Spinal cord (tissue), 10 donors: ENCODE data around the gene SLC7A6. TPM values are rescaled to one million over a fixed set of nuclear protein-coding genes. Genes with fewer than 3 reads are reported as not detected.

Source experiments
- DNase-seq, 6 donors: peaks; one replicate each; pipeline versions ENCODE4 v3.0.0 to v3.0.0-alpha.2; 2013 to 2015; ENCODE audit warnings: low spot score in 6 of 6, low read depth in 4 of 6
- H3K27ac ChIP-seq: one replicate; pipeline ENCODE4 v1.5.1; 2013; ENCODE audit warnings: low read depth, low read length, control low read depth
- H3K27me3 ChIP-seq: one replicate; pipeline ENCODE4 v1.6.1; 2013; ENCODE audit warnings: low read length; ENCODE audit not compliant: control insufficient read depth, insufficient read depth
- H3K36me3 ChIP-seq: one replicate; pipeline ENCODE4 v1.6.1; 2013; ENCODE audit warnings: low read length; ENCODE audit not compliant: control insufficient read depth, insufficient read depth
- H3K4me1 ChIP-seq: one replicate; pipeline ENCODE4 v1.6.1; 2013; ENCODE audit warnings: low read length; ENCODE audit not compliant: control insufficient read depth, insufficient read depth
- H3K4me3 ChIP-seq: one replicate; pipeline ENCODE4 v1.5.1; 2013; ENCODE audit warnings: low read depth, low read length, control low read depth
- H3K9me3 ChIP-seq: one replicate; pipeline ENCODE4 v1.6.1; 2013; ENCODE audit warnings: low read length; ENCODE audit not compliant: control insufficient read depth, insufficient read depth
- WGBS: methylation state at CpG from one replicate; pipeline ENCODE4 v1.1.5; 2013; ENCODE audit warnings: missing lambda C conversion rate; ENCODE audit not compliant: insufficient coverage; 5-methylcytosine and 5-hydroxymethylcytosine counted together
- polyA plus RNA-seq, 2 donors: library from polyadenylated mRNA; unstranded; fragments of 120-200 nt; gene quantifications; one replicate each; pipeline ENCODE4 v1.2.1, GENCODE V29; 2013; ENCODE audit not compliant: insufficient read length in 2 of 2
- total RNA-seq, 2 donors: library from RNA; depleted of rRNA in 1 of 2; stranded (reverse); fragments of 120-200 nt in 1 of 2; fragments of >200 nt in 1 of 2; gene quantifications; one replicate each; pipeline versions ENCODE4 v1.2.3 to v1.2.4, GENCODE V29; 2013 to 2014
- donor health status: healthy.

The SLC7A6 gene
- total and polyA plus RNA-seq, 4 donors = 20.2 to 28.3 (median 24.0) TPM

DNA sequence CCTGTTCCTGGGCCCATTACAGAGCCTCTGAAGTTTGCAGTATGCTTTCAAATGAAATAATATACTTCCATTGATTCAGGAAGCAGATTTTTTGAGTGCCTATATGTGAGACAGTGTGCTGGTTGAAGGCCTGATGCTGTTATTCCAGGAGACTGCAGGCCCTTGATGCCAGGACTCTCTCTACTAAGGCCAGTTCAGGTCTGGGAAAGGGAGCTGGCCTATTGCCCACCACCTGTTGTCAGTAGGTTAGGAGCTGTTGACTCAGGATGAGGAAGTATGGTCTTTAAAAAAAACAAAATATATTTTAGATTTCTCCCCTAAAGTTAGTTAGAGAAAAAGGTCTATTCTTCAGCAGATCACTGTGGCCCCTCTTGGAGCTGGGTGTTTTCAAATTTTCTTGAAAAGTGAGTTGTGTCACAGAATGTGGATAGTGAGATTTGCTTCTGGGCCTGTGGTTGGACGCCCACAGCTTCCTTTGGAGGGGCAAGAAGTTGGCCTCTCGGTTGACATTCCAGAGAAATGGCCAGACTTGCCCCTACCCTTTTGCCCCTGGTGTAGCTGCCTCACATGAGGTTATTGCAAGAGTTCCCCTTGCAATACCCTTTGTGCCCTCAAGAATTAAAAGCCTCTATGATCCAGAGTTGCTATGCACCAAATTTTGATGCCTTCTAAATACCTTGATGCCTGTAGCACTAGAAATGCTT, 36.3 kb upstream of the SLC7A6 start:
- no peaks in the 10 kb centered on the region for H3K27me3 ChIP-seq
- H3K36me3 ChIP-seq = peaks cover 26% of the 10 kb centered on the region
- DNase-seq = no peak
- no peak overlapping the region for H3K27ac ChIP-seq
- WGBS = 71% methylated on average over 2 of the region's 2 CpGs
- H3K9me3 ChIP-seq = no peaks in the 10 kb centered on the region
- H3K4me3 ChIP-seq = no peak overlapping the region
- no peaks in the 10 kb centered on the region for H3K4me1 ChIP-seq

DNA sequence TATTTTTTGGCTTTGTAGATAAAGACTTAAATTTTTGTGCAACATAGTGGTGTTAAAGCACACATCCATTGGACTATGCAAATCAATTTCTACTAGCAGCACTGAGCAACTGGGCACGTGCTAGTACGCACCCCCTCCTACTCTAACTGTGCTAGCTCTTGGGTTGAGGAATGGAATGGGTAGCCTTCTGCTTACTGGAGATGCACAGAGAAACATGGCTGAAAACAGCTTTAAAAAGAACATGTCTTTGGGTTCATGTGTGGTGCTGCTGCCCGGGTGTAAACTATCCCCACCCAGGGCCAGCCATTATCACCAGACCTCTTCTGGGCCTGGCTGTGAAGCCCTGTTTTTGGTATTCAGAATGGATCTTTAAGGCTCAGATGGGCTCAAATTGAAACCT, 35.7 kb upstream of the SLC7A6 start:
- peaks cover 26% of the 10 kb centered on the region for H3K36me3 ChIP-seq
- no CpG with 5 or more reads among the region's 3 CpGs for WGBS
- H3K27me3 ChIP-seq = no peaks in the 10 kb centered on the region
- H3K4me1 ChIP-seq = no peaks in the 10 kb centered on the region
- no peak overlapping the region for H3K27ac ChIP-seq
- H3K9me3 ChIP-seq = no peaks in the 10 kb centered on the region
- H3K4me3 ChIP-seq = no peak overlapping the region
- DNase-seq = no peak

DNA sequence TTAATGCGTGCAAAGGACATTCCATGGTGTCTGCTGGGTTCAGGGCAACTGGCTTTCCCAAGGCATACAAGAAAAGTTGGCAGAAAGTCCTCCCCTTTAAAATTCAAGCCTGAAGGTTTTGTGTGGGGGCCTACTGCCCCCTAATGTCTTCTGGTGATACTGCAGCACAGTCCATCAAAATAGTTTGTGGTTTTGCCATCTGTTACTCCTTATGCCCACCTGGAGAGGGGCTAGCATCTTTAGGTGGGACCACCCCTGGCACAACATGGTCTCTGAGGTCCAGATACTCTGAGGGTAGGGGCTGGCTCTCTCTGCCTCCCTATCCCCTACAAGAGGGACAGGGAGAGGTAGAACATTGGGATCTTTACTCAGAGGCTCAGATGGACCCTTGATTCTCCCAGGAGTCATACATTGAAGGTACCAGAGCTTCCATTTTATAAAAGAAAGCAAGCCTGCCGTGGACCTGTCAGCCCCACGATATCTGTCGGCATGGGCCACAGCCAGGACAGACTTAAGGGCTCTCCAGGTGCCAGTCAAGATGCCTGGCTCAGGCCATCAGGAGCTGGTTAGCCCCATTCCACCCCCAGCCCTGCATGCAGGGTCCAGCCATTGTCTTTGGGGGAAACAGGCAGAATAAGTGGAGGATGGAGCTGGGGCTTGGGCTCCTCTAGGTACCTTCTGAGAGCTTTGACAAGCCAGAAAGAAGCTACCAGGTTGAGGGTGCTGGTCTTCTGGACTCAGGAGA, 34.7 kb upstream of the SLC7A6 start:
- no peak overlapping the region for H3K27ac ChIP-seq
- H3K4me1 ChIP-seq = no peaks in the 10 kb centered on the region

DNA sequence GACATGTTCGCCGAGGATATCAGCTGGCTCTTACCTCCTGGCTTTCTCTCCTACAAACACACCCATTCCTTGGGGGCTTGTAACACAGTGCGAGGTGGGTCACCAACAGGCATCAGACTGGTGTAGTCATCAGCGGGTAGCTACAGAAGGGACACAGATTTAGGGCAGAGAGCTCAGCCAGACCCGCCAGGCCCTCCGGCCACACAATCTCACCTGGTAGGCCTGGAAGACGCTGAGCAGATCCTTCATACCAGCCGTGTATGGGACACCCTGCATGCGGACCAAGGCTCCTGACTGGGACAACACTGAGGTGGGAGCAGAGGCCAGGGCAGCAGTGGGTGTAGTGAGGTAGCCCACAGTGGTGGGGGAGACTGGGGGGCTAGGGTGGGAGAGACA, 34.2 kb upstream of the SLC7A6 start:
- Histone ChIP-seq H3K27me3 (peaks cover 11% of the 10 kb centered on the region), H3K4me1 (peaks cover 3% of the 10 kb centered on the region), H3K27ac (no peak overlapping the region), H3K4me3 (no peak overlapping the region), H3K9me3 (no peaks in the 10 kb centered on the region), H3K36me3 (peaks cover 26% of the 10 kb centered on the region)
- DNase-seq = no peak
- WGBS = 95% methylated on average over 9 of the region's 9 CpGs

More for the DNA sequence above, 34.7 kb upstream of the SLC7A6 start:
- peak in 5 of 6 donors; percentile 12 to 89 (median 59) for DNase-seq
- no peaks in the 10 kb centered on the region for H3K9me3 ChIP-seq
- peaks cover 6% of the 10 kb centered on the region for H3K27me3 ChIP-seq
- 76% methylated on average over 4 of the region's 4 CpGs for WGBS
- H3K36me3 ChIP-seq = peaks cover 26% of the 10 kb centered on the region
- no peak overlapping the region for H3K4me3 ChIP-seq

DNA sequence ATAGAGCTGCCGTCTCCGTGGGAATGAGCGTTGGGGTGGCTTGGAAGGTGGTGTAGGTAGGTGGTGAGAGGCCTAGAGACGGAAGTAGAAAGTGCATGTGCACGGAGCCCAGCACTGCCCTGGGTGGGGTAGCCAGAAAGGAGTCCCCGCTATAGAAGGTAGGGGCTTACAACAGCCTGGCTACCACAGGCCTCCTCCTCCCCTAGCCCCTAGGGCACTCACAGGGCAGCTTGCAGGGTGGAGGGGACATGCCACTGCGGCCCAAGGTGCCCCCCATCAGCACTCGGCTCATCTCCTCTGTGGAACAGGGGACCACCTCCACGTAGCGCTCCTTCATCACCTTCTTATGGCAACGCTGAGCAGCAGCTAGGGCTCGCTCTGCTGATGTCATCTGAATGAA, 33.4 kb upstream of the SLC7A6 start:
- Histone ChIP-seq H3K4me3 (no peak overlapping the region), H3K27me3 (peaks cover 18% of the 10 kb centered on the region), H3K27ac (no peak overlapping the region), H3K4me1 (peaks cover 9% of the 10 kb centered on the region), H3K9me3 (no peaks in the 10 kb centered on the region), H3K36me3 (peaks cover 26% of the 10 kb centered on the region)
- no peak for DNase-seq
- 96% methylated on average over 10 of the region's 12 CpGs for whole genome bisulfite sequencing

DNA sequence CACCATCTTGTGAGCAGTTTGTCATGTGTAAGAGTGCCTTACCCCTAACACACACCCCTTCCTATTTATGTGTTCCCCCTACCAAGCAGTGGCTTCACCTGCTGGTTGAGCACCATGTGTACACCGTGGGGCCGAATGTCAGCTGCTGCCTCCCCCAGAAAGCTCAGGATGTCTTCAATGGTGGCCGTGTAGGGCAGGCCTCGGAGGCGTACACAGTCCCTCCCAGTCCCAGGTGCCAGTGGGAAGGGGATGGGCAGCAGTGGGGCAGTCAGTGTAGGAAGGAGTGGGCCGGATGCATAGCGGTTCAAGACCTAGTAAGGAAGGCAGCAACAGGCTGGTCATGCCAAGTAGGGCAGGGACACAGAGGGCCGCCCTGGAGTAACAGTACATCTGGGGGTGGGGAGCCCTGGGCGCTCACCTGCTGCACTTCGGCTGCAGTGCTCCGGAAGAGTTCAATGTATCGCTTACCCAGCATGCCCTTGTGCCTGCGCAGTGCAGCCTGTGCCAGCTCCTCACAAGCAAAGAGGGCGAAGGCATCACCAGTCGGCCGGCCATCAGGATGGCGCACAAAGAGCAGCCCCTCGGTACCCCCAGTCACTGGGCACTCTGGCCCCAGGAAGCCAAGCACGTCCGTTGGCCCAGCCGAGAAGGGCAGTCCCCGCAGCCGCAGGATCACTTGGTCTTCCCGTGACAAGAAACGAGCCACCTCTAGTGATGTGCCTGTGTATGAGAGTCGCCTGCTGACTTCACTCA, 32.8 kb upstream of the SLC7A6 start:
- Histone ChIP-seq H3K27ac (no peak overlapping the region), H3K36me3 (peaks cover 26% of the 10 kb centered on the region), H3K4me1 (peaks cover 15% of the 10 kb centered on the region), H3K9me3 (no peaks in the 10 kb centered on the region), H3K27me3 (peaks cover 23% of the 10 kb centered on the region), H3K4me3 (no peak overlapping the region)
- WGBS = 94% methylated on average over 25 of the region's 26 CpGs
- no peak for DNase-seq

DNA sequence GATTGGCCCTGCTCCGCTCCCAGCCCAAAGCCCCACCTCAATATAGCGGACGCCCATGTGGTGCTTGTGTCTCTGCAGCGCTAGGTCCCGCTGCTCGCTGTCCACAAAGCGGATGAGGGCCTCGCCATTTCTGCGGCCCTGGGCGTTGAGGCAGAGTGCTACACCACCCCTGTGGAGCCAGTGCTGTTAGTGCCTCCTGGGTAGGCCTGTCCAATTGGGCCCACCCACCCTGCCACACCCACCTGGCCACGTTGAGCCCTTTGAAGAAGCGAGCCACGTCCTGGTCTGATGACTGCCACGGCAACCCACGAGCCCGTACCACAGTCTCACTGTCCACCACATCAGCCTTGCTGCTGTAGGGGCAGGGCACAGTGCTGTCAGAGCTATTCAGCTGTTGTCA, 32.0 kb upstream of the SLC7A6 start:
- Histone ChIP-seq H3K4me3 (no peak overlapping the region), H3K9me3 (no peaks in the 10 kb centered on the region), H3K36me3 (peaks cover 26% of the 10 kb centered on the region), H3K4me1 (peaks cover 22% of the 10 kb centered on the region), H3K27me3 (peaks cover 31% of the 10 kb centered on the region), H3K27ac (no peak overlapping the region)
- WGBS = 89% methylated on average over 16 of the region's 16 CpGs
- DNase-seq = no peak

DNA sequence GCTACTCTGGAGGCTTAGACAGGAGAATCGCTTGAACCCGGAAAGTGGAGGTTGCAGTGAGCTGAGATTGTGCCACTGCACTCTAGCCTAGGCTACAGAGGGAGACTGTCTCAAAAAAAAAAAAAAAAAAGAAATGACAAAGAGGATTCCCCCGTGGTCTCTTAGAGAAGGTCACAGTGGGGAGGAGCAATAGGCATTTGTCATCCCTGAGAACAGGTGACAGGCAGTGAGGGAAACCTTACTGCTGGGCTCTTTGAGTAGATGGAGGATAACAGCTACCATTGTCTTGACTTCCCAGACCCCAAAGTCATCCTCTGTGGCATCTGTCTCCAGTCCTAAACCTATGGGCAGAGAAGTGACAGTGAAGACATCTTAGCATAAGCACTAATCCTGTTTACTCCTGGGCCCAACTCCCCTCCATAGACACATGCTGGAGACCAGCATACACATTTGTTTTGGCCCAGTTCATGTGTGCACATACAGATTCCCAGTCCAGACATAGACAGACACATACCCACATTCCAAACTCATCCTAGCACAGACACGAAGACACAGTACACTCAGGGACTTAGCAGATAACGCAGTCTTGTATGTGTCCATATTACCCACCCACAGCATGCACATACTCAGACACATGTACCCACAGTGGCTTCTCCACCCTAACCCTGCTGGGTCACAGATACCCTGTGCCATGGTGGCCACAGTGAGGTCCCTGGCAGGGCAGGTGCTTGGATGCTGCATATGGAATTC, 31.1 kb upstream of the SLC7A6 start:
- peaks cover 26% of the 10 kb centered on the region for H3K36me3 ChIP-seq
- no peak for DNase-seq
- H3K27me3 ChIP-seq = peaks cover 37% of the 10 kb centered on the region
- H3K9me3 ChIP-seq = no peaks in the 10 kb centered on the region
- WGBS = 97% methylated on average over 4 of the region's 5 CpGs
- H3K4me1 ChIP-seq = peaks cover 32% of the 10 kb centered on the region
- H3K27ac ChIP-seq = no peak overlapping the region
- H3K4me3 ChIP-seq = no peak overlapping the region

DNA sequence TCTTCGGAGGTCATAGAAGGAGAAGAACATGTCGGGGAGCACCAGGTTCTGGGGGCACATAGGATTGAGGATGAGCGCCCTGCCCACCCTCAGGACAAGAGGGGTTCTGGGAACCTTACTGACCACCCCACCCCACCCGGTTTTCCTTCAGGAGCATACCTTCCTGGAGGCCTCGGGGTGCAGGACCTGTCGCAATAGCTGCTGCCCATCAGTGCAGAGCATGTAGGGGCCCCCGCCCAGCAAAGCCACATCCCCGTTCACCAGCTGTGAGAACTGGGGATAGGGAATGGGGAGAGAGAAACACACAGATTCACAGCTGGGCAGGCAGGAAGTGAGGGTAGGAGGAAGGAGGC, 30.5 kb upstream of the SLC7A6 start:
- Histone ChIP-seq H3K27ac (no peak overlapping the region), H3K4me3 (no peak overlapping the region), H3K4me1 (peaks cover 32% of the 10 kb centered on the region), H3K9me3 (no peaks in the 10 kb centered on the region), H3K36me3 (peaks cover 26% of the 10 kb centered on the region), H3K27me3 (peaks cover 37% of the 10 kb centered on the region)
- no peak for DNase-seq
- WGBS = 80% methylated on average over 5 of the region's 8 CpGs
